Measurements from ENCODE around the gene TSPAN9. TPM values are rescaled to one million over a fixed set of nuclear protein-coding genes. Genes with fewer than 3 reads are reported as not detected.

The TSPAN9 gene
- total and polyA plus RNA-seq, 10 of the 15 experiments (the other 5 are each of a cell fraction or from before 2014, with no cell fraction given), result 0.03 to 1.0 (median 0.12) TPM; not detected in 5

GRCh38 chr12:3276226-3276625 lies 199.0 kb downstream of the TSPAN9 start (continued):
- TF ChIP-seq ZBTB40 (IDR thresholded peaks at IDR 0.05; ENCODE audit: borderline replicate concordance) (no peak), NBN (IDR thresholded peaks at IDR 0.05) (no peak), ATF7 (IDR thresholded peaks at IDR 0.05; ENCODE audit: low read depth) (no peak), BHLHE40 (IDR thresholded peaks at IDR 0.05; ENCODE audit: borderline replicate concordance in 1 of 2, low read depth in 2 of 2, low read length in 1 of 2) (no peak), ZNF217 (IDR thresholded peaks at IDR 0.05) (no peak), MXI1 (IDR thresholded peaks at IDR 0.05; ENCODE audit: low read depth, low read length) (no peak), CBX5 (IDR thresholded peaks at IDR 0.05; ENCODE audit: low read depth) (no peak)

GRCh38 chr12:3277306-3277943 lies 200.2 kb downstream of the TSPAN9 start:
- TF ChIP-seq NR2C1 (IDR thresholded peaks at IDR 0.05) (no peak), POU2F2 (IDR thresholded peaks at IDR 0.05; ENCODE audit: borderline replicate concordance, low read depth, low read length) (no peak), RELA (IDR thresholded peaks at IDR 0.05; ENCODE audit: borderline replicate concordance, partially characterized antibody) (no peak), MTA3 (IDR thresholded peaks at IDR 0.05; ENCODE audit: borderline replicate concordance, low read length) (no peak), ZNF274 (IDR thresholded peaks at IDR 0.05; ENCODE audit: insufficient read depth, insufficient read length) (no peak), MAX (IDR thresholded peaks at IDR 0.05; ENCODE audit: low read depth, low read length) (no peak)
- SMC1A ChIA-PET (ENCODE audit: uncharacterized antibody, unreplicated experiment), result no interaction called here

More at GRCh38 chr12:3277306-3277943, 200.2 kb downstream of the TSPAN9 start:
- H3K9me3 ChIP-seq (replicated peaks; ENCODE audit: control insufficient read depth, insufficient read depth, low read length), result no peaks in the 10 kb centered on the region
- no peak for FAIRE-seq
- H3K27me3 ChIP-seq (replicated peaks in 1 of 2; ENCODE audit: control insufficient read depth in 2 of 2, insufficient read depth in 2 of 2, low read length in 1 of 2), result no peaks in the 10 kb centered on the region; a peak in 1 of 4 replicates
- intact Hi-C loops (cut with micrococcal nuclease; ENCODE audit: unreplicated experiment), result no loop called here
- in situ Hi-C loops (cut with MboI), result no loop called here
- no peak for ATAC-seq
- 58% methylated on average over 16 of the region's 18 CpGs for WGBS (ENCODE audit: insufficient coverage, insufficient replicate concordance, low lambda C conversion rate, missing lambda C conversion rate)
- no peak overlapping the region for H3K27ac ChIP-seq (ENCODE audit: control insufficient read depth, insufficient read depth)
- no TSS peak for BruUV-seq (replicated peaks)
- no peaks in the 10 kb centered on the region for H3K4me1 ChIP-seq (ENCODE audit: control insufficient read depth, insufficient read depth, low read length)
- DNase-seq (ENCODE audit: low read depth, low spot score), result no peak
- no peaks in the 10 kb centered on the region for H3K36me3 ChIP-seq (ENCODE audit: control insufficient read depth in 2 of 2, insufficient read depth in 2 of 2, low read length in 1 of 2)
- POLR2A ChIA-PET, result no interaction called here
- H3K9ac ChIP-seq (ENCODE audit: control insufficient read depth, insufficient read depth, low read length), result no peak overlapping the region
- no peak overlapping the region for H3K4me2 ChIP-seq (ENCODE audit: control insufficient read depth, insufficient read depth)
- RAD21 ChIA-PET (ENCODE audit: unreplicated experiment), result interaction anchor here (1.4 kb wide), 1 partner anchor 141 kb away, joined by 4 read pairs; no protein-coding TSS in a partner anchor
- H4K20me1 ChIP-seq (ENCODE audit: control insufficient read depth, insufficient read depth), result no peaks in the 10 kb centered on the region
- H3K79me2 ChIP-seq (ENCODE audit: control insufficient read depth, insufficient read depth, low read length), result no peaks in the 10 kb centered on the region
- H3K4me3 ChIP-seq, result no peak overlapping the region
- CTCF ChIA-PET, result interaction anchor here (0.6 to 4.1 kb wide), 6 partner anchors 22 to 511 kb away, joined by 3 to 41 read pairs (median 3); no protein-coding TSS in a partner anchor
- H2AFZ ChIP-seq (ENCODE audit: control insufficient read depth, low read depth, low read length), result no peak overlapping the region
